B cell (primary cell): ENCODE measurements around the gene ARID1A. TPM values are rescaled to one million over a fixed set of nuclear protein-coding genes. Genes with fewer than 3 reads are reported as not detected.

Source experiments
- ATAC-seq: fragments of 200-7000 bp; cut with Tn5 transposase; one replicate; pipeline ENCODE4 v1.10.0; 2021; ENCODE audit warnings: low read depth, mild to moderate bottlenecking, moderate number of reproducible peaks, moderate library complexity
- CTCF ChIA-PET: fragments of 350-600 bp; sonication (Branson Sonifier 250); formaldehyde crosslinking; loops from one replicate; lab custom pipeline; 2021; ENCODE audit warnings: antibody characterized with exemption, inconsistent platforms; lab: Charles Lee
- POLR2A ChIA-PET: fragments of 350-600 bp; sonication (Branson Sonifier 250); formaldehyde crosslinking; loops from one replicate; lab custom pipeline; 2021; ENCODE audit warnings: antibody characterized with exemption; lab: Charles Lee
- DNase-seq: peaks from one replicate; pipeline ENCODE4 v3.0.0; 2013
- H2AFZ ChIP-seq: 2 replicates; pipeline ENCODE4 v1.6.1; 2012; ENCODE audit warnings: mild to moderate bottlenecking, low read depth, low read length; ENCODE audit not compliant: insufficient read depth, poor library complexity, severe bottlenecking
- H3K27ac ChIP-seq, 2 donors: 1 replicate in 1 of 2; 2 replicates in 1 of 2; pipeline ENCODE4 v1.5.1; 2012 to 2013; ENCODE audit warnings: low read length in 2 of 2, mild to moderate bottlenecking in 2 of 2, moderate library complexity in 1 of 2
- H3K27me3 ChIP-seq, 4 experiments: fragments of 200-600 bp in 1 of 4; sonication (generic) in 1 of 4; replicated peaks in 1 of 4; 1 replicate in 2 of 4; 2 replicates in 2 of 4; pipeline versions ENCODE4 v1.6.1 to v1.7.0; 2013 to 2016; ENCODE audit warnings: low read length in 3 of 4, mild to moderate bottlenecking in 2 of 4, mixed read lengths in 1 of 4, moderate library complexity in 1 of 4; ENCODE audit not compliant: insufficient read depth in 4 of 4, control insufficient read depth in 3 of 4; ENCODE audit errors: control extremely low read depth in 1 of 4
- H3K36me3 ChIP-seq, 2 experiments: replicated peaks in 1 of 2; 1 replicate in 1 of 2; 2 replicates in 1 of 2; pipeline versions ENCODE4 v1.6.1 to v1.7.1; 2013; ENCODE audit warnings: low read length in 1 of 2; ENCODE audit not compliant: insufficient read depth in 2 of 2, control insufficient read depth in 1 of 2; ENCODE audit errors: control extremely low read depth in 1 of 2, extremely low read depth in 1 of 2
- H3K4me1 ChIP-seq, 2 donors: fragments of 200-600 bp in 1 of 2; sonication (generic) in 1 of 2; 1 replicate in 1 of 2; 2 replicates in 1 of 2; pipeline versions ENCODE4 v1.5.1 to v1.6.1; 2013 to 2017; ENCODE audit warnings: low read length in 2 of 2; ENCODE audit not compliant: control insufficient read depth in 2 of 2, insufficient read depth in 2 of 2
- H3K4me2 ChIP-seq: replicated peaks from 2 replicates; pipeline ENCODE3; 2012; ENCODE audit warnings: mild to moderate bottlenecking, low read depth, low read length; ENCODE audit not compliant: poor library complexity, severe bottlenecking
- H3K4me3 ChIP-seq, 5 experiments: fragments of 200-600 bp in 1 of 5; sonication (generic) in 1 of 5; 1 replicate in 3 of 5; 2 replicates in 2 of 5; pipeline versions ENCODE4 v1.5.1 to v1.7.0; 2011 to 2016; ENCODE audit warnings: low read length in 4 of 5, mild to moderate bottlenecking in 4 of 5, low read depth in 2 of 5, control low read depth in 1 of 5, moderate library complexity in 1 of 5; ENCODE audit not compliant: insufficient read depth in 1 of 5; ENCODE audit errors: control extremely low read depth in 1 of 5, extremely low read depth in 1 of 5
- H3K79me2 ChIP-seq: fragments of 200-600 bp; sonication (generic); one replicate; pipeline ENCODE4 v1.6.0; 2016; ENCODE audit warnings: low read length; ENCODE audit not compliant: control insufficient read depth, insufficient read depth
- H3K9ac ChIP-seq: fragments of 200-600 bp; sonication (generic); 2 replicates; pipeline ENCODE4 v1.6.1; 2017; ENCODE audit warnings: mild to moderate bottlenecking, low read length, moderate library complexity
- H3K9me3 ChIP-seq, 3 donors: one replicate each; pipeline versions ENCODE4 v1.6.1 to v1.7.1; 2013; ENCODE audit warnings: low read length in 2 of 3; ENCODE audit not compliant: control insufficient read depth in 2 of 3, insufficient read depth in 1 of 3; ENCODE audit errors: control extremely low read depth in 1 of 3
- H4K20me1 ChIP-seq: 2 replicates; pipeline ENCODE4 v1.6.0; 2012; ENCODE audit warnings: mild to moderate bottlenecking, low read length; ENCODE audit not compliant: insufficient read depth, control insufficient read depth, poor library complexity, severe bottlenecking
- H3K27ac Mint-ChIP-seq: one replicate; pipeline ENCODE4 v1.8.0; 2021; ENCODE audit warnings: mixed read lengths
- H3K27me3 Mint-ChIP-seq: one replicate; pipeline ENCODE4 v1.8.0; 2021; ENCODE audit warnings: mixed read lengths
- H3K4me1 Mint-ChIP-seq: one replicate; pipeline ENCODE4 v1.8.0; 2021; ENCODE audit warnings: mixed read lengths
- H3K4me3 Mint-ChIP-seq: one replicate; pipeline ENCODE4 v1.8.0; 2021; ENCODE audit warnings: mixed read lengths
- H3K9me3 Mint-ChIP-seq: one replicate; pipeline ENCODE4 v1.8.0; 2022; ENCODE audit warnings: mixed read lengths; ENCODE audit not compliant: insufficient read depth
- EZH2 ChIP-seq: IDR thresholded peaks from 2 replicates; pipeline ENCODE4 v1.6.1; 2012; ENCODE audit warnings: borderline replicate concordance, low read depth, mild to moderate bottlenecking, moderate library complexity, low read length; ENCODE audit not compliant: insufficient read depth, poor library complexity, severe bottlenecking
- WGBS: methylation state at CpG from one replicate; pipeline ENCODE4 v1.1.5; 2013; ENCODE audit warnings: missing lambda C conversion rate; ENCODE audit not compliant: insufficient coverage; 5-methylcytosine and 5-hydroxymethylcytosine counted together
- intact Hi-C: fragments of 100-400 bp; cut with micrococcal nuclease; formaldehyde crosslinking; loops from one replicate; pipeline ENCODE4 v1.10.0; 2022
- polyA plus RNA-seq: library from polyadenylated mRNA; depleted of rRNA; stranded (reverse); fragments of >200 nt; gene quantifications from 2 replicates; pipeline ENCODE4 v1.2.3, GENCODE V29; 2012
- total RNA-seq, 2 donors: library from RNA; stranded (reverse); fragments of 120-200 nt in 1 of 2; gene quantifications; 1 replicate in 1 of 2; 2 replicates in 1 of 2; pipeline versions ENCODE4 v1.2.3 to v1.2.4, GENCODE V29; 2013 to 2022
- TF ChIP-seq, protein P1 (sequence below): fragments of 200-600 bp; IDR thresholded peaks from one replicate; pipeline ENCODE4 v1.8.0; 2022; ENCODE audit warnings: antibody characterized with exemption, mild to moderate bottlenecking

The ARID1A gene
- total and polyA plus RNA-seq, 2 donors (not counting 1 experiment from before 2014, with no cell fraction given), result 80.7 to 150 TPM

DNA sequence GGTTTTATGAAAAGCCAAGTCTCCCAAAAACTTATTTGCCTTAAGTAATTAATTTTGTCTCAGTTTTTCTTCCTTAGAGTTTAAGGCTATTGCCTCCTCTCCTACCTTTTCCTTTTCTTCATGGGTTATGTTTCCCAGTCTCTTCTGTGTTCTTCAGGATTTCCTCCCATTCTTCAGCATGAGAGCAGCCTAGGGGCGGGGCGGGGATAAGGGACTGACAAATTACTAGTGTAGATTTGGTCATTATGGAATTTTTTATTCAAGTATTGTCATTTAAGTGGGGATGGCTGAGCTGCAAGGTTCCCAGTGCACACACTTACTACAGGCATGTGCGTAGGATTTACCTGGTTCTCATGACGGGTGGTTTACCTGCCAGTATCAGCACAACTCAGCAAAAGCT lies 56.7 kb downstream of the ARID1A start:
- H3K79me2 ChIP-seq, result peaks cover 98% of the 10 kb centered on the region
- ATAC-seq (no peak), DNase-seq (no peak)
- peaks cover 0 to 66% of the 10 kb centered on the region in 2 experiments for H3K36me3 ChIP-seq
- CTCF ChIA-PET, result no interaction called here
- TF ChIP-seq, protein P1, sequence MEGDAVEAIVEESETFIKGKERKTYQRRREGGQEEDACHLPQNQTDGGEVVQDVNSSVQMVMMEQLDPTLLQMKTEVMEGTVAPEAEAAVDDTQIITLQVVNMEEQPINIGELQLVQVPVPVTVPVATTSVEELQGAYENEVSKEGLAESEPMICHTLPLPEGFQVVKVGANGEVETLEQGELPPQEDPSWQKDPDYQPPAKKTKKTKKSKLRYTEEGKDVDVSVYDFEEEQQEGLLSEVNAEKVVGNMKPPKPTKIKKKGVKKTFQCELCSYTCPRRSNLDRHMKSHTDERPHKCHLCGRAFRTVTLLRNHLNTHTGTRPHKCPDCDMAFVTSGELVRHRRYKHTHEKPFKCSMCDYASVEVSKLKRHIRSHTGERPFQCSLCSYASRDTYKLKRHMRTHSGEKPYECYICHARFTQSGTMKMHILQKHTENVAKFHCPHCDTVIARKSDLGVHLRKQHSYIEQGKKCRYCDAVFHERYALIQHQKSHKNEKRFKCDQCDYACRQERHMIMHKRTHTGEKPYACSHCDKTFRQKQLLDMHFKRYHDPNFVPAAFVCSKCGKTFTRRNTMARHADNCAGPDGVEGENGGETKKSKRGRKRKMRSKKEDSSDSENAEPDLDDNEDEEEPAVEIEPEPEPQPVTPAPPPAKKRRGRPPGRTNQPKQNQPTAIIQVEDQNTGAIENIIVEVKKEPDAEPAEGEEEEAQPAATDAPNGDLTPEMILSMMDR, result no peak
- TF ChIP-seq EZH2, result no peak
- peaks cover 48% of the 10 kb centered on the region for H3K4me1 Mint-ChIP-seq
- H3K27ac ChIP-seq, result no peak overlapping the region
- intact Hi-C loops, result no loop called here
- H3K9ac ChIP-seq, result no peak overlapping the region
- no peak overlapping the region for H3K4me3 Mint-ChIP-seq
- no peaks in the 10 kb centered on the region for H3K9me3 ChIP-seq
- POLR2A ChIA-PET, result no interaction called here
- peaks cover 51% of the 10 kb centered on the region for H4K20me1 ChIP-seq
- H3K27me3 ChIP-seq, result no peaks in the 10 kb centered on the region
- 100% methylated on average over 2 of the region's 4 CpGs for WGBS
- no peaks in the 10 kb centered on the region for H3K9me3 Mint-ChIP-seq
- H3K27me3 Mint-ChIP-seq, result no peaks in the 10 kb centered on the region
- H2AFZ ChIP-seq, result no peak overlapping the region
- peaks cover 10 to 21% of the 10 kb centered on the region in 2 donors for H3K4me1 ChIP-seq
- H3K27ac Mint-ChIP-seq, result peak overlapping the region; percentile 53
- no peak overlapping the region for H3K4me2 ChIP-seq
- H3K4me3 ChIP-seq, result no peak overlapping the region

DNA sequence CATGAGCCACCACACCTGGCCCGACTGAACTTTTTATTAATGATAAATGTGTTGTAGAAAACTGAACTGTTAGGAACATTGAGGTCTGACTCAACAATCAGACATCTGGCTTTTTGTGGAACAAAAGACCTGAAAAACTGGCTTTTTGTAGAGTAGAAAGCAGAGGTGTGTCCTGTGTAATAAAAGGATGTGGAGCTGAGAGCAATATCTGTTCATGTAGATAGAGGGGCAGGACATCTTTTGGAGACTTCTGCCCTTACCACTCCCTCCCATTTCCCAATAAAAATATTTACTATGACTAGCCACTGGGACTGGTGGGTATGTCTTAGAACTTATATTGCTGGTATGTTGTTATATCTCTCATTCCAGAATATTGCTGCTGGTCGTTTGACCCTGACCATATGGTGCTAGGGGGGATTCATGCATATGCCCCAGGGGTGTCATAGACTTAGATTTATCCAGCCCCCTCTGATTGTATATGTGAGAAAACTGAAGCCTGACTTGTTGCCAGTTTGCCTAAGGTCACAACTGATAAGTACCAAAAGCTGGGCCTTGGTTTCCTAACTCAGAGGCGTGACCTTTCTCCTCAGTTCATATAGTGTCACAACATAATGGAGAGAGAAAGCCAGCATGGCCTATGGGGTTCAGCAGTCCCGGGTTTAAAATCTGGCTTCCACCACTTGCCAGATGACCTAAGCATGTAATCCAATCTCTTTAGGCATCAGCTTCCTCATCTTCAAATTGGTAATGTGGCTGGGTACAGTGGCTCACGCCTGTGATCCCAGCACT lies 58.5 kb downstream of the ARID1A start:
- Histone ChIP-seq H3K9ac (no peak overlapping the region), H3K27me3 (no peaks in the 10 kb centered on the region), H3K79me2 (peaks cover 100% of the 10 kb centered on the region), H3K27ac (peak overlapping the region in 1 of 2 donors; percentile 32), H3K36me3 (peaks cover 0 to 68% of the 10 kb centered on the region in 2 experiments), H4K20me1 (peaks cover 65% of the 10 kb centered on the region), H3K9me3 (no peaks in the 10 kb centered on the region), H3K4me2 (no peak overlapping the region), H2AFZ (no peak overlapping the region), H3K4me3 (no peak overlapping the region), H3K4me1 (peaks cover 6 to 12% of the 10 kb centered on the region in 2 donors)
- Mint-ChIP-seq H3K27me3 (no peaks in the 10 kb centered on the region), H3K27ac (peak overlapping the region; percentile 10), H3K9me3 (no peaks in the 10 kb centered on the region), H3K4me3 (no peak overlapping the region), H3K4me1 (peaks cover 42% of the 10 kb centered on the region)
- DNase-seq (no peak), ATAC-seq (no peak)
- WGBS, result 100% methylated on average over 1 of the region's 5 CpGs
- POLR2A ChIA-PET, result interaction anchor here (1.2 kb wide), 1 partner anchor 17 kb away, joined by 3 read pairs; no protein-coding TSS in a partner anchor
- intact Hi-C loops, result no loop called here
- CTCF ChIA-PET, result interaction anchor here (0.7 kb wide), 1 partner anchor 152 kb away, joined by 3 read pairs; no protein-coding TSS in a partner anchor
- no peak for TF ChIP-seq EZH2
- TF ChIP-seq, protein P1, result no peak
